OCI-LY7 (cell line): ENCODE measurements around the gene TMEM144. TPM values are rescaled to one million over a fixed set of nuclear protein-coding genes. Genes with fewer than 3 reads are reported as not detected.
"Not testable (repeated sequence)": the region's sequence is repeated elsewhere in the genome, so short reads cannot be mapped to it uniquely, and the experiment has no call there.

Experiments
- BruUV-seq: library from RNA; stranded (reverse); fragments of 400-500 nt; replicated peaks from 2 replicates; lab custom pipeline; 2021; lab: Mats Ljungman, UMichigan
- CTCF ChIA-PET: fragments of 300-600 bp; sonication (Branson Sonifier 250); formaldehyde crosslinking; loops from one replicate; lab custom pipeline; 2022; ENCODE audit warnings: antibody characterized with exemption; ENCODE audit not compliant: unreplicated experiment; lab: Charles Lee
- POLR2A ChIA-PET: fragments of 300-600 bp; sonication (Branson Sonifier 250); formaldehyde crosslinking; loops from one replicate; lab custom pipeline; 2022; ENCODE audit warnings: antibody characterized with exemption; lab: Charles Lee
- DNase-seq: peaks from one replicate; pipeline ENCODE4 v3.0.0-alpha.2; 2015; ENCODE audit warnings: low spot score
- H2AFZ ChIP-seq: fragments of 200-600 bp; sonication (generic), shearing (Covaris generic); 2 replicates; pipeline ENCODE4 v1.6.1; 2014; ENCODE audit warnings: mild to moderate bottlenecking, antibody characterized with exemption, low read length, moderate library complexity
- H3K27ac ChIP-seq: fragments of 200-600 bp; sonication (generic); 2 replicates; pipeline ENCODE4 v1.5.1; 2014; ENCODE audit warnings: mixed run types, low read depth, mild to moderate bottlenecking, moderate library complexity, low read length, inconsistent platforms; ENCODE audit not compliant: poor library complexity, severe bottlenecking
- H3K36me3 ChIP-seq: fragments of 200-600 bp; sonication (generic); 2 replicates; pipeline ENCODE4 v1.6.1; 2014; ENCODE audit warnings: mild to moderate bottlenecking, antibody characterized with exemption, low read length, moderate library complexity, mixed read lengths; ENCODE audit not compliant: insufficient read depth
- H3K4me1 ChIP-seq: fragments of 200-600 bp; sonication (generic); 2 replicates; pipeline ENCODE4 v1.5.1; 2014; ENCODE audit warnings: mild to moderate bottlenecking, low read length; ENCODE audit not compliant: insufficient read depth, poor library complexity, severe bottlenecking
- H3K4me2 ChIP-seq: fragments of 200-600 bp; sonication (generic); 2 replicates; pipeline ENCODE4 v1.6.1; 2014; ENCODE audit warnings: mild to moderate bottlenecking, low read length
- H3K4me3 ChIP-seq: fragments of 200-600 bp; sonication (generic); 2 replicates; pipeline ENCODE4 v1.5.1; 2014; ENCODE audit warnings: mild to moderate bottlenecking, low read depth, low read length; ENCODE audit not compliant: poor library complexity, severe bottlenecking
- H3K79me2 ChIP-seq: fragments of 200-600 bp; sonication (generic); 2 replicates; pipeline ENCODE4 v1.6.1; 2016; ENCODE audit warnings: low read depth, mild to moderate bottlenecking, low read length, moderate library complexity, mixed read lengths; ENCODE audit not compliant: insufficient read depth
- H3K9me2 ChIP-seq: fragments of 200-600 bp; sonication (generic); 2 replicates; pipeline ENCODE4 v1.6.1; 2016; ENCODE audit warnings: mild to moderate bottlenecking, low read length, mixed read lengths; ENCODE audit not compliant: insufficient read depth
- H3K9me3 ChIP-seq: fragments of 200-600 bp; sonication (generic); 2 replicates; pipeline ENCODE4 v1.6.1; 2014; ENCODE audit warnings: mild to moderate bottlenecking, mixed run types, low read length, mixed read lengths
- H4K20me1 ChIP-seq: fragments of 200-600 bp; sonication (generic); 2 replicates; pipeline ENCODE4 v1.6.1; 2014; ENCODE audit warnings: mild to moderate bottlenecking, antibody characterized with exemption, low read length, moderate library complexity, mixed read lengths; ENCODE audit not compliant: insufficient read depth
- CTCF ChIP-seq: fragments of 200-600 bp; sonication (generic); conservative IDR thresholded peaks from 2 replicates; pipeline ENCODE4 v1.5.1; 2014; ENCODE audit warnings: mild to moderate bottlenecking, antibody characterized with exemption, low read length, moderate library complexity, mixed read lengths
- EZH2phosphoT487 ChIP-seq: fragments of 200-600 bp; sonication (generic); IDR thresholded peaks from 2 replicates; pipeline ENCODE4 v1.6.1; 2018; ENCODE audit warnings: low read depth, borderline replicate concordance, mild to moderate bottlenecking, mixed run types, antibody characterized with exemption, low read length, moderate library complexity, mixed read lengths
- intact Hi-C: fragments of 100-400 bp; cut with micrococcal nuclease; formaldehyde crosslinking; loops from one replicate; pipeline ENCODE4 v1.10.0; 2022; ENCODE audit not compliant: unreplicated experiment
- total RNA-seq, 2 experiments: library from RNA; depleted of rRNA in 1 of 2; stranded (reverse); fragments of >200 nt in 1 of 2; shearing (Covaris generic) in 1 of 2; gene quantifications; 2 replicates each; pipeline ENCODE4 v1.2.3, GENCODE V29; 2014 to 2022

TMEM144 gene
- total RNA-seq, 2 experiments from 2014 or later = 0.30 TPM; not detected in 1

GRCh38 chr4:158274636-158275035 is 64.3 kb downstream of the TMEM144 start:
- Histone ChIP-seq H4K20me1 (no peaks in the 10 kb centered on the region), H3K9me2 (no peaks in the 10 kb centered on the region), H3K36me3 (no peaks in the 10 kb centered on the region), H3K27ac (no peak overlapping the region), H3K4me1 (no peaks in the 10 kb centered on the region), H2AFZ (no peak overlapping the region), H3K4me2 (no peak overlapping the region), H3K79me2 (no peaks in the 10 kb centered on the region), H3K4me3 (no peak overlapping the region), H3K9me3 (no peaks in the 10 kb centered on the region)
- DNase-seq = no peak
- intact Hi-C loops = no loop called here
- CTCF ChIA-PET = no interaction called here
- BruUV-seq = no TSS peak
- POLR2A ChIA-PET = interaction anchor here (0.6 to 1.2 kb wide), 3 partner anchors 339 to 916 kb away, joined by 3 to 4 read pairs (median 3); no protein-coding TSS in a partner anchor
- no peak for TF ChIP-seq CTCF
- no peak for TF ChIP-seq EZH2phosphoT487

GRCh38 chr4:158277558-158277957 is 67.3 kb downstream of the TMEM144 start:
- Histone ChIP-seq H3K4me3 (no peak overlapping the region), H3K79me2 (no peaks in the 10 kb centered on the region), H3K9me2 (no peaks in the 10 kb centered on the region), H4K20me1 (no peaks in the 10 kb centered on the region), H3K4me2 (no peak overlapping the region), H3K36me3 (no peaks in the 10 kb centered on the region), H2AFZ (no peak overlapping the region), H3K4me1 (no peaks in the 10 kb centered on the region), H3K27ac (no peak overlapping the region), H3K9me3 (no peaks in the 10 kb centered on the region)
- BruUV-seq = no TSS peak
- TF ChIP-seq CTCF (no peak), EZH2phosphoT487 (no peak)
- ChIA-PET POLR2A (no interaction called here), CTCF (no interaction called here)
- DNase-seq = no peak
- intact Hi-C loops = no loop called here

- H3K9me2 ChIP-seq, H3K4me3 ChIP-seq, H2AFZ ChIP-seq, H4K20me1 ChIP-seq, H3K9me3 ChIP-seq, H3K27ac ChIP-seq, intact Hi-C loops, BruUV-seq, H3K79me2 ChIP-seq, DNase-seq, CTCF ChIA-PET, H3K4me1 ChIP-seq, H3K4me2 ChIP-seq, POLR2A ChIA-PET, H3K36me3 ChIP-seq: not testable (repeated sequence)
Measured at GRCh38 chr4:158279052-158279451, 68.8 kb downstream of the TMEM144 start.
